Measurements from ENCODE around the gene NR6A1.

The NR6A1 gene

GRCh38 chr9:124526174-124526573, 244.9 kb downstream of the NR6A1 start:
- DNase-seq (ENCODE audit: low read depth in 2 of 2): no peak

GRCh38 chr9:124522121-124523098, 248.7 kb downstream of the NR6A1 start:
- no peak for DNase-seq (ENCODE audit: low read depth in 2 of 2)

DNA sequence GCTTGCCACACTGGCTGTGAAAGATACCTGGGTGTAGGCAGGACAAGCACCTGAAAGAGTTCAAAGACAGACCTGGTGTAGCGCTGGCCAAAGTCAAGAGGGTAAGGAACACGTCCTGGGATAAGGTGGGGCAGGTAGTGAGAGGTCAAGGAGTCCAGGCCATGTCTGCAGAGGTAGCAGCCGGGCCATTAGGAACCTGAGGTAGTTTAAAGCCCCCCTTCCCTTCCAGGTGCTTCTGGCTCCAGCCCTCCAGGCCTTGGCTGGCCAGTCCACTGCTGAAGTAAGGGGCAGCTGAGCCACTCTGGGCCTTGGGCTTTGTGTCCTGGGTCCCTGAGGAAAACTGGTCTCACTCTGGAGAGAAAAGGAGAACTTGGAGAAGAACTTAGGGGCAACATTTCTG, 250.0 kb downstream of the NR6A1 start:
- no peak for DNase-seq (ENCODE audit: low read depth in 2 of 2)

DNA sequence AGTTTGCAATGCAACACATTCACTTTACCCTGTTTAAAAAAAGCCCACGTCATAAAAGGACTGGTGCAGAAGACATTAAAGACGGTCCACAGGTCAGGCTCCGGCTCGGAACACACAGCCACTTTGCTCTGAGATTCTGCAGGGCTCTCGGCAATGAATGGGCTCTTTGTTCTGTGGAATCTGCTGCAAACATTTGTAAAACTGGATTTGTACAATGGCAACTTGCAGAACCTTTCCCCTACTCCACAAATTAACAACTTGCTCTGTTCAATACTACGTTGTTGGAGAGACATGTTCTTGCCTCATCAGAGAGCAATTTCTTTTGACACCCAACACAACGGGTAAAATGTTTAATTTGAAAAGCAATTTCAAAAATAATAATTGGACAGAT, 250.9 kb downstream of the NR6A1 start:
- DNase-seq (ENCODE audit: low read depth in 2 of 2): no peak

- DNase-seq (ENCODE audit: low read depth in 2 of 2): no peak
Measured at GRCh38 chr9:124518116-124518515, 253.0 kb downstream of the NR6A1 start.

DNA sequence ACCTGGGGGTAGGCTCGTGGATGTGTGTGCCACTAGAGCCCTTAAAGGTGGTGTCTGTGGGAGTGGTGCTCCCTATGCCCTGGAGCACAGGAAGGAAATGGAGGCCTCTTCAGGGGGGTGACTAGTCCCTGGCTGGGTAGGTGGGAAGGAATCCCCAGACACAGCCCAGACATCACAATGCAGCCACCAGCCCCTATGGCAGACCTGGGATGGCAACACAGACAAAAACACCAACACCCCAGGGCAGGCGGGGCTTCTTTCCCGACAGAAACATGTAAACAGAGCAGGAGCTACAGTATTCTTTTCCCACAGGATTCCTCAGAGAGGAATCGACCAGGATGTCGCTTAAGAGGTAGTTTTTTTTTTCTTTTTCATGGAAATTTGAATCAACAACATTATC, 253.5 kb downstream of the NR6A1 start:
- no peak for DNase-seq (ENCODE audit: low read depth in 2 of 2)

GRCh38 chr9:124514874-124515273, 256.2 kb downstream of the NR6A1 start:
- no peak for DNase-seq (ENCODE audit: low read depth in 2 of 2)

GRCh38 chr9:124514125-124514524, 257.0 kb downstream of the NR6A1 start:
- no peak for DNase-seq (ENCODE audit: low read depth in 2 of 2)

DNA sequence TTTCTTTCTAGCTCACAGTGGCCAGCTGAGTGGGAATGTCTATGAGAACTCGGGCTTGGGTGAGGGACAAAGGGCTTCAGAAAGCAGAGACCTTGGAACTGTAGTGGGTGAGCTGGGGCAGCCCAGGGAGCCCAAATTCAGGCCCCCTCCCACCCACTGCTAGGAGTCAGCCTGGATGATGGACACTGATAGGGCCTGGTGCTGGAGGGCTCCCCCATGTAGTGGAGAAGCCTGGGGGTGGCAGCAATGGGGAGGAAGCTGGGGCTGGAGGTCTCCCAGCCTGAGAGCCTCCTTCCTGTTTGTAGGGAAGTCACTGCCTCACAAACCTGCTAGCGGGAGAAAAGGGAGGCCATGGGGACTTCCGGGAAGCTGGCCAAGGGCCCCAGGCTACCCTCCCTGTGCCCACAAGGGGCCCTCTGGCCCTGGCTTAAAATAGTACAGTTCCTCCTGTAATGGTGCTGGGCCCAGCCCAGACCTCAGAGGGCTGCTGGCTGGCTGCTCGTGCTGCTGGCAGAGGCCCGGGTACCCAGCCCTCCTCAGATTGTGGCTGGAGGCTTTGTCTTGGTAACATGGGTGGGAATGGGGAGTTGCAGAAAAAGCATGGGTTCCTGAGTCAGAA, 257.6 kb downstream of the NR6A1 start:
- DNase-seq (ENCODE audit: low read depth in 2 of 2): no peak

- DNase-seq (ENCODE audit: low read depth in 2 of 2): no peak
Measured at GRCh38 chr9:124512806-124513204, 258.3 kb downstream of the NR6A1 start.

GRCh38 chr9:124511891-124512805, 259.0 kb downstream of the NR6A1 start:
- DNase-seq (ENCODE audit: low read depth in 2 of 2): no peak

- DNase-seq (ENCODE audit: low read depth in 2 of 2): no peak
Measured at GRCh38 chr9:124511426-124511840, 259.7 kb downstream of the NR6A1 start.

DNA sequence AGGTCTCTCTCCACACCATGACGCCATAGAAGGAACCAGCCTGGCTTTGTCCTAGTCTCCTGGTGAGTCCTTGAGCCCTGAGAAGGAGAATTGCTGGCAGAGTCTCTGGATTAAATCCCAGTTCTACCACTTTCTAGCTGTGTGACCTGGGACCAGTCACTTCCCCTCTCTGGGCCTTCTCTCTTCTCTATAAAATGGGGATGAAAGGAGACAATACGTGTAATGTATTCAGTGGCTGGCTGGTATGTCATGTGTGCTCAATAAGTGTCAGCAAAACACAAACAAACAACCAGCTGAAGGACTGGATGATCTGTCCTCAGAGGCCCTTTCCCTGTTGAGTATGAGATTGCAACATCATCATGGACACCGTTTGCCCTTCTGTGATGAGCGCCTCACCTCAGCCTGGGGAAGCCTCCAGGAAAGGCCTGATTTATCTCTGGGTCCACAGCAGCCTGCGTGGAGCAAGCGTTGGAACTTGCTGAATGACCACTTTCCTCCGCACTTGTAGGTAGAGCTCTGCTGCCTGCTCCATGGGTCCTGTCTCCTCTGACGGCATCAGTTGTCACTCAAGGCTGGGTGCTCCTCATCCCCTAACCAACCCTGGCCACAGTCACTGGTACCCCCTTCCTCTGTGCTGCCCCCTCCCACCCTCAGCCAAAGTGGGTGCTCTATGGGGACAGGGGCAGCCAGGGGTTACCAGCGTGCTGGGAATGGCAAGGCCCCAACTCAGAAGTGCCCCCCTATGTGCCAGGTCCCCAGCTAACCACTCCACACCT, 260.3 kb downstream of the NR6A1 start:
- no peak for DNase-seq (ENCODE audit: low read depth in 2 of 2)

- DNase-seq (ENCODE audit: low read depth in 2 of 2): no peak
Measured at GRCh38 chr9:124507880-124508423, 263.2 kb downstream of the NR6A1 start.

DNA sequence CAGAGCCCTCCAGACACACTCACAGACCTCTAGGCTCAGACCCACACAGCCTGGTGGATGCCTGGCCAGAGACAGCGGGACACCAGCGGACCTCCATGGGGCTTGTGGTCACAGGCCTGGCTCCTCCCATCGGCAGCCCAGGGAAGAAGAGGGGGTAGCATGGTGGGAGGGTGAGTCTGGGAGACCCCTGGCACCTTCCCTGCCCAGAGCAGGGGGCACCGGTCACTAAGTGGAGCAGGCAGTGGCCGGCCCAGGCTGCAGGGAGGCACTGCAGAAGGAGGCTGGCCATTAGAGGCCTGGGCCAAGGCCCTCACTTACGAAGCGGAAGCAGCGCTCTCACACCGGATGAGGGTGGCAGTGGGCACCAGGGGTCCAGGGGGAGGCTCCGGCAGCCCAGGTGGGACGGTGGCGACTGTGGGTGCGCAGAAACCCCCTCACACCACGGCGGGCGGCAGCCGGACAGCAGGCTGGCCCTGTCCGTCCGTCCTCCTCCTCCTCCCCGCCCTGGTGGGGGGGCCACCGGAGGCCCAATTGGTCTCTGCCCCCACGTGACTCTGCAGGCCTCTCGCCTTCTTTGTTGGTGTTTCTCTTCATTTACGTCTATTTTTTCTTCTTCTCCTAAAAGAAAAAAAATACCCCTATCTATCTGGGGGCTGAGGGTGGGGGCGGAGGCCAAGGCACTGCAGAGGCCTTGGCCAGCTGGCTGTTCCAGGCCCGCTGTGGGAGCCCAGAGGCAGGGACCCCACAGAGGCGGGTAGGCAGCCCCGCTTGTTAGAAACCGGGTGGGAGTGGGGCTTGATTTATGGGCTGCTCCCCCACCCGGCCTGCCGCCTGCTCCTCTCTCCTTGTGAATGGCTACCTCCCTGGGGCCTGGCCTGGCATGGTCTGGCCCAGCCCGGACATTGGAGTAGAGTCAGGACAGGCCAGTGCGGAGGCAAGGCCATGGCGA, 263.9 kb downstream of the NR6A1 start, which contains the start of gene NR5A1:
Gene NR5A1, minus strand, starts transcription at position 469 of the 949 bp plus-strand sequence. CDS start 4,004 bp downstream, outside the sequence.
- no peak for DNase-seq (ENCODE audit: low read depth in 2 of 2)

GRCh38 chr9:124506433-124506832, 264.7 kb downstream of the NR6A1 start:
- DNase-seq (ENCODE audit: low read depth in 2 of 2): no peak

- no peak for DNase-seq (ENCODE audit: low read depth in 2 of 2)
Measured at GRCh38 chr9:124505901-124506346, 265.2 kb downstream of the NR6A1 start.

DNA sequence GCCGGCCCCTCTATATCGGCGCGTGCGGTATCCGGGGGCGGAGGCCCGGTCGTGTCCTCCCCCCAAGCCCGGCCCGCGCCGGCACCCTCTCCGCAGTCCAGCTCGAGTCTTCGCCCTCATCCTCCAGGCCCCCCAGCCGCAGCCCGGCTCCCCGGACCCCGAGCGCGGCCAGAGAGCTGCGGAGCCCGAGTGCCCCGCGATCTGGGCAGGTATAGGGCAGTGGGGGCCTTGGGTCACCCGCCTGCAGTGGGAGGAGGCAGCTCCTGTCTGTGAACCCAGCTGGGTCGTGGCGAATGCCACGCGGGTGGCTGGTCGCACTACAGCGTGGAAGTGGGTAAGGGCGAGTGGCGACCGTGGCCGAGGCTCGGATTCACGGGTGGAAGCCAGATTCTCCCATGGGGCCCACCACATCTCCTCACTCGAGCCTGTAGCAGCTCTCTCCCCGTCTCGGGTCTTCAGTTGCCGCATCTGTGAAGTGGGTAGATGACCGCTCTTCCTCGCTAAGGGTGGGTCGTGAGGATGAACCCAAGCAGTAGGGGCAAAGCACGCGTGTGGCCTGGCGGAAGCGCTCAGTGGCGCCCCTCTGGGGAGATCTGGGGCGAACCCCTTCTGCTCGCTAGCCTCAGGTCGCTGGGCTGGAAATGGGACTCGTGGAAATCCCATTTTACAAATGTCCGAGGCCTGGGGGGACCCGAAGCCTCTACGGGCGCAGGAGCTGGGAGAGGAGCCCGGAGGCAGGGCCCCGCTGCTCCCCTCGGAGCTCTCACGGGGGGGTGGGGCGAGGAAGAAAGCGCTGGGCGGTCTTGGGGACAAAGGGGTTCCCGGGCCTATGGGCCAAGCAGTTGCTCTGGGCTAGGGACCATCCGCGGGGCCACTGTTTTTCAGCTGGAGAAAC, 265.9 kb downstream of the NR6A1 start:
- DNase-seq (ENCODE audit: low read depth in 2 of 2): no peak

Measured in stimulated activated CD4-positive, alpha-beta T cell treated with anti-CD3 and anti-CD28 coated beads, Interleukin-15, amount 100 ng/mL, for 48 hours (primary cell).